GM23338 (cell line): ENCODE results near the gene TINAG. TPM values are rescaled to one million over a fixed set of nuclear protein-coding genes. Genes with fewer than 3 reads are reported as not detected.

ENCODE experiments used
- ATAC-seq: fragments of 200-7000 bp; cut with Tn5 transposase; 3 replicates; pipeline ENCODE4 v1.9.1; 2020
- DNase-seq: peaks from one replicate; pipeline ENCODE4 v3.0.0-alpha.2; 2015; ENCODE audit warnings: low spot score
- H2AFZ ChIP-seq: fragments of 200-600 bp; sonication (generic); 2 replicates; pipeline ENCODE4 v1.8.0; 2016; ENCODE audit warnings: antibody characterized with exemption, mild to moderate bottlenecking, moderate library complexity
- H3F3A ChIP-seq: fragments of 200-600 bp; sonication (generic); replicated peaks from 2 replicates; pipeline ENCODE4 v1.8.0; 2017; ENCODE audit warnings: antibody characterized with exemption, mixed run types, low read depth
- H3K27ac ChIP-seq: fragments of 200-600 bp; sonication (generic); 2 replicates; pipeline ENCODE4 v1.6.1; 2016; ENCODE audit warnings: low read depth
- H3K27me3 ChIP-seq: fragments of 200-600 bp; sonication (generic); 2 replicates; pipeline ENCODE4 v1.8.0; 2016; ENCODE audit warnings: mild to moderate bottlenecking, mixed run types, moderate library complexity; ENCODE audit not compliant: insufficient read depth
- H3K36me3 ChIP-seq: fragments of 200-600 bp; sonication (generic); 2 replicates; pipeline ENCODE4 v1.8.0; 2016; ENCODE audit warnings: mild to moderate bottlenecking; ENCODE audit not compliant: insufficient read depth
- H3K4me1 ChIP-seq: fragments of 200-600 bp; sonication (generic); 2 replicates; pipeline ENCODE4 v1.8.0; 2016; ENCODE audit warnings: mild to moderate bottlenecking, moderate library complexity; ENCODE audit not compliant: insufficient read depth
- H3K4me2 ChIP-seq: fragments of 200-600 bp; sonication (generic); 2 replicates; pipeline ENCODE4 v1.7.1; 2017; ENCODE audit warnings: mixed run types
- H3K4me3 ChIP-seq: fragments of 200-600 bp; sonication (generic); 2 replicates; pipeline ENCODE4 v1.6.1; 2016; ENCODE audit warnings: mixed run types
- H3K79me2 ChIP-seq: fragments of 200-600 bp; sonication (generic); replicated peaks from 2 replicates; pipeline ENCODE4 v1.8.0; 2017; ENCODE audit warnings: mild to moderate bottlenecking; ENCODE audit not compliant: insufficient read depth
- H3K9me2 ChIP-seq: fragments of 200-600 bp; sonication (generic); 2 replicates; pipeline ENCODE4 v1.8.0; 2017; ENCODE audit not compliant: insufficient read depth
- H4K20me1 ChIP-seq: fragments of 200-600 bp; sonication (generic); replicated peaks from 2 replicates; pipeline ENCODE4 v1.8.0; 2017; ENCODE audit warnings: mild to moderate bottlenecking; ENCODE audit not compliant: insufficient read depth
- H3K27ac Mint-ChIP-seq: 2 replicates; pipeline ENCODE4 v1.8.0; 2020; ENCODE audit warnings: inconsistent platforms, mild to moderate bottlenecking, moderate library complexity, mixed read lengths
- H3K27me3 Mint-ChIP-seq: 3 replicates; pipeline ENCODE4 v1.8.0; 2022; ENCODE audit warnings: low read depth, mild to moderate bottlenecking, moderate library complexity, mixed read lengths, inconsistent platforms; ENCODE audit not compliant: insufficient read depth, poor library complexity
- H3K36me3 Mint-ChIP-seq: 3 replicates; pipeline ENCODE4 v1.8.0; 2021; ENCODE audit warnings: low read depth, mild to moderate bottlenecking, inconsistent platforms, moderate library complexity, mixed read lengths
- H3K4me1 Mint-ChIP-seq: 3 replicates; pipeline ENCODE4 v1.8.0; 2020; ENCODE audit warnings: mild to moderate bottlenecking, inconsistent platforms, mixed read lengths
- H3K4me3 Mint-ChIP-seq: 3 replicates; pipeline ENCODE4 v1.8.0; 2021; ENCODE audit warnings: moderate library complexity, mild to moderate bottlenecking, inconsistent platforms, mixed read lengths
- H3K9me3 Mint-ChIP-seq: 3 replicates; pipeline ENCODE4 v1.8.0; 2020; ENCODE audit warnings: moderate library complexity, mild to moderate bottlenecking, inconsistent platforms, mixed read lengths
- CREB1 ChIP-seq: fragments of 250-450 bp; sonication (Bioruptor Pico); IDR thresholded peaks from 2 replicates; pipeline ENCODE4 v1.5.0; 2020; ENCODE audit warnings: low read depth, mild to moderate bottlenecking, moderate library complexity
- CTCF ChIP-seq, 2 experiments: fragments of 200-600 bp in 1 of 2; sonication (generic) in 1 of 2; conservative IDR thresholded peaks; 2 replicates each; pipeline versions ENCODE4 v1.5.1 to v1.6.1; 2016 to 2017; ENCODE audit warnings: antibody characterized with exemption in 2 of 2, low read depth in 2 of 2, mild to moderate bottlenecking in 2 of 2, moderate library complexity in 1 of 2
- ETS1 ChIP-seq: IDR thresholded peaks from 2 replicates; pipeline ENCODE4 v1.6.1; 2016; ENCODE audit warnings: antibody characterized with exemption
- EZH2 ChIP-seq: fragments of 200-600 bp; sonication (generic); IDR thresholded peaks from one replicate; pipeline ENCODE4 v1.8.0; 2017; ENCODE audit warnings: antibody characterized with exemption, mild to moderate bottlenecking, low read depth; ENCODE audit not compliant: unreplicated experiment
- EZH2phosphoT487 ChIP-seq: fragments of 200-600 bp; sonication (generic); IDR thresholded peaks from one replicate; pipeline ENCODE4 v1.8.1; 2018; ENCODE audit warnings: antibody characterized with exemption; ENCODE audit not compliant: unreplicated experiment
- JUNB ChIP-seq: IDR thresholded peaks from one replicate; pipeline ENCODE4 v1.6.1; 2016; ENCODE audit warnings: antibody characterized with exemption; ENCODE audit not compliant: unreplicated experiment
- NANOG ChIP-seq: IDR thresholded peaks from 2 replicates; pipeline ENCODE4 v1.6.1; 2016; ENCODE audit warnings: antibody characterized with exemption, borderline replicate concordance
- REST ChIP-seq: IDR thresholded peaks from one replicate; pipeline ENCODE4 v1.6.1; 2018; ENCODE audit warnings: antibody characterized with exemption; ENCODE audit not compliant: unreplicated experiment
- STAT1 ChIP-seq: IDR thresholded peaks from one replicate; pipeline ENCODE4 v1.6.1; 2016; ENCODE audit warnings: antibody characterized with exemption; ENCODE audit not compliant: unreplicated experiment
- ZNF114 ChIP-seq: fragments of 250-450 bp; sonication (Bioruptor Pico); IDR thresholded peaks from 2 replicates; pipeline ENCODE4 v1.5.0; 2020; ENCODE audit warnings: mild to moderate bottlenecking, moderate library complexity
- ZNF331 ChIP-seq: fragments of 250-450 bp; sonication (Bioruptor Pico); IDR thresholded peaks from 2 replicates; pipeline ENCODE4 v1.5.0; 2020; ENCODE audit warnings: low read depth, mild to moderate bottlenecking, moderate library complexity
- ZNF462 ChIP-seq: fragments of 250-450 bp; sonication (Bioruptor Pico); IDR thresholded peaks from 2 replicates; pipeline ENCODE4 v1.5.0; 2020; ENCODE audit warnings: mild to moderate bottlenecking, moderate library complexity
- polyA plus RNA-seq: library from polyadenylated mRNA; unstranded; fragments of >200 nt; fragmentation: Nextera tagmentation; extraction: Ambion mirVana; gene quantifications from 2 replicates; pipeline ENCODE4 v1.2.1, GENCODE V29; 2016
- total RNA-seq: library from RNA; depleted of rRNA; stranded (reverse); fragments of >200 nt; shearing (Covaris generic); gene quantifications from 2 replicates; pipeline ENCODE4 v1.2.3, GENCODE V29; 2014

The TINAG gene
- total and polyA plus RNA-seq, 2 experiments from 2014 or later = not detected

- TF ChIP-seq EZH2phosphoT487 (no peak), NANOG (no peak)
Observed at GRCh38 chr6:54415517-54415916, 107.3 kb downstream of the TINAG start (continued).

- no peaks in the 10 kb centered on the region for H3K4me1 Mint-ChIP-seq
- no peak for ATAC-seq
- no peak overlapping the region for H3K27ac ChIP-seq
Observed at GRCh38 chr6:54419885-54420284, 111.6 kb downstream of the TINAG start.

More at GRCh38 chr6:54419885-54420284, 111.6 kb downstream of the TINAG start:
- no peak for DNase-seq
- Mint-ChIP-seq H3K36me3 (no peaks in the 10 kb centered on the region), H3K27ac (no peak overlapping the region), H3K9me3 (peaks cover 2% of the 10 kb centered on the region; the same call in 2 of the 3 replicates), H3K4me3 (no peak overlapping the region), H3K27me3 (no peaks in the 10 kb centered on the region)
- Histone ChIP-seq H3K9me2 (no peaks in the 10 kb centered on the region; the same call in 1 of the 2 replicates), H3K36me3 (no peaks in the 10 kb centered on the region), H3K4me3 (no peak overlapping the region), H4K20me1 (no peaks in the 10 kb centered on the region), H3K79me2 (no peaks in the 10 kb centered on the region), H2AFZ (no peak overlapping the region; the same call in 1 of the 2 replicates), H3K4me1 (no peaks in the 10 kb centered on the region), H3K27me3 (no peaks in the 10 kb centered on the region), H3K4me2 (no peak overlapping the region), H3F3A (no peaks in the 10 kb centered on the region)
- TF ChIP-seq JUNB (no peak), ZNF331 (CRISPR knock-in tag) (no peak), STAT1 (no peak), REST (no peak), EZH2 (no peak), NANOG (no peak), ZNF114 (no peak), ETS1 (no peak), ZNF462 (CRISPR knock-in tag) (no peak), CREB1 (CRISPR knock-in tag) (no peak), EZH2phosphoT487 (no peak), CTCF (conservative IDR thresholded peaks at IDR 0.05; ENCODE audit: low read depth in 2 of 2) (no peak)
